Kidney (tissue), 14 donors: ENCODE results near the gene TADA2A. TPM values are rescaled to one million over a fixed set of nuclear protein-coding genes. Genes with fewer than 3 reads are reported as not detected.

Experiments used
- DNase-seq, 5 donors: peaks; one replicate each; pipeline ENCODE4 v3.0.0-alpha.2; 2013 to 2020
- FAIRE-seq: peaks from 2 replicates; lab custom pipeline; 2012; peaks lifted over from hg19 to GRCh38; lab: Jason Lieb, UNC
- H3K27ac ChIP-seq, 2 donors: one replicate each; pipeline ENCODE4 v1.7.0; 2013; ENCODE audit warnings: low read depth in 2 of 2, low read length in 2 of 2, inconsistent platforms in 1 of 2
- H3K27me3 ChIP-seq: one replicate; pipeline ENCODE4 v1.7.1; 2013; ENCODE audit warnings: low read length, inconsistent platforms; ENCODE audit not compliant: control insufficient read depth, insufficient read depth
- H3K36me3 ChIP-seq, 3 donors: one replicate each; pipeline versions ENCODE4 v1.7.0 to v1.7.1; 2013; ENCODE audit warnings: low read length in 3 of 3, control low read depth in 1 of 3, inconsistent platforms in 1 of 3; ENCODE audit not compliant: insufficient read depth in 3 of 3, control insufficient read depth in 2 of 3
- H3K4me1 ChIP-seq, 3 donors: one replicate each; pipeline versions ENCODE4 v1.7.0 to v1.7.1; 2013; ENCODE audit warnings: low read length in 3 of 3, inconsistent platforms in 1 of 3, low read depth in 1 of 3; ENCODE audit not compliant: control insufficient read depth in 2 of 3, insufficient read depth in 2 of 3
- H3K4me3 ChIP-seq, 3 donors: one replicate each; pipeline versions ENCODE4 v1.7.0 to v1.8.1; 2013; ENCODE audit warnings: low read length in 3 of 3, control low read depth in 1 of 3, inconsistent platforms in 1 of 3
- H3K9ac ChIP-seq, 3 donors: one replicate each; pipeline versions ENCODE4 v1.7.0 to v1.7.1; 2013; ENCODE audit warnings: low read length in 3 of 3, control low read depth in 1 of 3, inconsistent platforms in 1 of 3
- H3K9me3 ChIP-seq, 3 donors: one replicate each; pipeline versions ENCODE4 v1.7.0 to v1.7.1; 2013; ENCODE audit warnings: low read length in 3 of 3, control low read depth in 1 of 3, inconsistent platforms in 1 of 3; ENCODE audit not compliant: control insufficient read depth in 2 of 3, insufficient read depth in 1 of 3
- intact Hi-C: fragments of 100-400 bp; cut with DNase I; formaldehyde crosslinking; loops from one replicate; pipeline ENCODE4 v1.11.1; 2022
- polyA plus RNA-seq: library from polyadenylated mRNA; stranded (reverse); fragments of 350-450 nt; fragmentation: Illumina TruSeq; extraction: RNeasy Lipid Tissue Mini Kit (QIAGEN cat#74804); gene quantifications from one replicate; pipeline ENCODE4 v1.2.3, GENCODE V29; 2014; ENCODE audit warnings: low read depth, low replicate concordance; ENCODE audit not compliant: insufficient read depth
- total RNA-seq: library from RNA; stranded (reverse); fragmentation: NEBNext Ultra II Directional; extraction: Animal tissue kit (Norgen Biotek cat#: 25700); gene quantifications from one replicate; pipeline ENCODE4 v1.2.1, GENCODE V29; 2021
- TF ChIP-seq, protein P1 (sequence below): IDR thresholded peaks from 3 replicates; pipeline ENCODE4 v1.5.1; 2012; ENCODE audit warnings: mild to moderate bottlenecking, moderate library complexity, borderline replicate concordance; ENCODE audit not compliant: insufficient read depth; ENCODE audit errors: extremely low read depth
- donor health status: control.
- donor health status: control.
- donor health status: control.
- donor health status: control.
- donor health status: control.
- donor health status: DM: yes; HTN: yes; CAD: no.
- donor health status: Normal renal cell carcinoma (clear cell type).

TADA2A gene
- total and polyA plus RNA-seq, 2 donors from 2014 or later = 6.6 to 26.0 TPM

DNA sequence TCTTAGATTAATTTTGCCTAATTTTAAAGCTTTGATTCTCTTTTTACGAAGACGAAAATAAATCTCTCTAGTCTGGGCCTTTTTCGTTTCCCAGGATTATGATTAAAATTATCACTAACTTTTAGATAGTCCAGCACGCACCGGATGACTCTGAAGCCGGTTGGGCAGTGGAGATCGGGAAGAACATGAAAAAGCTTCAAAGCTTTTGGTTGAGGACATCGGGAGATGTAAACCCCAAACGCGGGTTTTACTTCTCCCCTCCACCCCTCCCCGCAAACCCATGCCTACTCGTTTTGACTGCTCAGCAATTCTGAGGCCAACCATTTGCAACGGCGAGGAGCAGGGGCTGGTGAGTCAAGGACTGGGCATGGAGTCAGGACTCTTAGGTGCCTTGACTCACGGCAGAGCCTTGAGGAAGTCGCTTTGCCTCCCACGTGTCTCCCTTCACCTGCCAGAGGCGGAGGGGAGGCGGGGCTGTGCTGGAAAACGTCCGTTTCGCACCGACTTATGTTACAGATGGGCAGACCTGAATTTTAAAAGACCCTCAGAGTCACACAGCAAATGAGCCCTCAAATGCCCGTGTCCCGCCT, 82.0 kb downstream of the TADA2A start:
- no peak for FAIRE-seq
- Histone ChIP-seq H3K4me1 (peaks cover 5 to 8% (median 6%) of the 10 kb centered on the region in 3 donors), H3K9me3 (no peaks in the 10 kb centered on the region), H3K27me3 (no peaks in the 10 kb centered on the region), H3K27ac (peak overlapping the region; percentile 88 to 92), H3K36me3 (no peaks in the 10 kb centered on the region), H3K9ac (peak overlapping the region; percentile 37 to 71 (median 57)), H3K4me3 (peak overlapping the region; percentile 60 to 77 (median 70))
- TF ChIP-seq, protein P1, sequence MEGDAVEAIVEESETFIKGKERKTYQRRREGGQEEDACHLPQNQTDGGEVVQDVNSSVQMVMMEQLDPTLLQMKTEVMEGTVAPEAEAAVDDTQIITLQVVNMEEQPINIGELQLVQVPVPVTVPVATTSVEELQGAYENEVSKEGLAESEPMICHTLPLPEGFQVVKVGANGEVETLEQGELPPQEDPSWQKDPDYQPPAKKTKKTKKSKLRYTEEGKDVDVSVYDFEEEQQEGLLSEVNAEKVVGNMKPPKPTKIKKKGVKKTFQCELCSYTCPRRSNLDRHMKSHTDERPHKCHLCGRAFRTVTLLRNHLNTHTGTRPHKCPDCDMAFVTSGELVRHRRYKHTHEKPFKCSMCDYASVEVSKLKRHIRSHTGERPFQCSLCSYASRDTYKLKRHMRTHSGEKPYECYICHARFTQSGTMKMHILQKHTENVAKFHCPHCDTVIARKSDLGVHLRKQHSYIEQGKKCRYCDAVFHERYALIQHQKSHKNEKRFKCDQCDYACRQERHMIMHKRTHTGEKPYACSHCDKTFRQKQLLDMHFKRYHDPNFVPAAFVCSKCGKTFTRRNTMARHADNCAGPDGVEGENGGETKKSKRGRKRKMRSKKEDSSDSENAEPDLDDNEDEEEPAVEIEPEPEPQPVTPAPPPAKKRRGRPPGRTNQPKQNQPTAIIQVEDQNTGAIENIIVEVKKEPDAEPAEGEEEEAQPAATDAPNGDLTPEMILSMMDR = no peak
- peak in 4 of 5 donors; percentile 72 to 93 (median 76) for DNase-seq
- intact Hi-C loops = no loop called here

DNA sequence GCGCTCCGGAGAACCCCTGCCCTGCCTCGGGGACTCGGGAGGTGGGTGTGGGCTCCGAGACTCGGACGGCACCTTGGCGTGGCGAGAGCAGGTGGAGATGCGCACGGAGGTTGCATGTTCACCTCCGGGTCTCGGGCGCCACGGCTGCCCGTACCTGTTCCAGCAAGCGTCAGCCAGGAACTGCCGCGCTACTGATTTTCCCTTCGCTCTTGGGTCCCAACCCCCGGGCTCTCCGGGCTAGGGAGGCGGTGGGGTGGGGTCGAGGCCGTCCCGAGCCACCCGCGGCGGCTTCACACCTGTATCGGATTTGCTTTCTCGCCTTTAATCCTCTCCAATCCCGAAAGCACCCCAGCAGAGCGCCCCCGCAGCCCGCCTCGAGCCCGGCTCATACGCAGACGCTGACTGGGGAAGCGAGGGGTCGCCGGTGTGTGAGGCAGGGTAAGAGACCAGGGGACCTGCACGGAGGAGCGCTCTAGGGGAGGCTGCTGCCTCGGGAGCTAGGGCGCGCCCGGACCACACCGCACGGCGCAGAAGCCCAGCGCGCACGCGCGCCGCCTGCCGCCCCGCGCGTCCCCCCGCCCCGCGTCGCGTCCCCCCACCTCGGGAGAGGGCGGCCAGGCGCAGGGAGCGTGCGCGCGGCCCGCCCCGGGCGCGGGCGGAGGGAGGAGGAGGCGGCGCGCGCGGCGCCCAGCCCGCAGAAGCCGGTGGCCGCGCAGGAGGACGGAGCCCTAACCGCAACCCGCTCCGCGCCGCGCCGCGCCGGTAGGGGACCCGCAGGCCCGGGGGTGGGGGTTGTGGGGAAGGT, 82.7 kb downstream of the TADA2A start, which contains the start of gene DUSP14:
TSS of gene DUSP14 (plus strand) at position 695 of the 805 bp plus-strand sequence. CDS start 22,382 bp downstream, outside the sequence.
- FAIRE-seq = no peak
- Histone ChIP-seq H3K9me3 (no peaks in the 10 kb centered on the region), H3K4me1 (peaks cover 5 to 8% (median 6%) of the 10 kb centered on the region in 3 donors), H3K27ac (peak within 1 kb of the TSS; percentile 88 to 92), H3K9ac (peak within 1 kb of the TSS; percentile 37 to 71 (median 60)), H3K27me3 (no peaks in the 10 kb centered on the region), H3K4me3 (peak within 1 kb of the TSS; percentile 69 to 79 (median 79)), H3K36me3 (no peaks in the 10 kb centered on the region)
- TF ChIP-seq, protein P1 = no peak
- intact Hi-C loops = no loop called here
- DNase-seq = peak; percentile 87 to 94 (median 91)

GRCh38 chr17:37490022-37490587, 83.4 kb downstream of the TADA2A start:
- intact Hi-C loops = no loop called here
- TF ChIP-seq, protein P1 = peak; percentile 16
- H3K27ac ChIP-seq = peak overlapping the region; percentile 48 to 67
- no peak for FAIRE-seq
- H3K4me3 ChIP-seq = peak overlapping the region; percentile 69 to 79 (median 79)
- no peaks in the 10 kb centered on the region for H3K27me3 ChIP-seq
- H3K9ac ChIP-seq = peak overlapping the region in 2 of 3 donors; percentile 4 to 60
- no peaks in the 10 kb centered on the region for H3K36me3 ChIP-seq
- no peaks in the 10 kb centered on the region for H3K9me3 ChIP-seq
- DNase-seq = peak; percentile 84 to 91 (median 89)
- H3K4me1 ChIP-seq = peaks cover 5 to 8% (median 6%) of the 10 kb centered on the region in 3 donors
